Measurements from ENCODE around the gene NAV3. TPM values are rescaled to one million over a fixed set of nuclear protein-coding genes. Genes with fewer than 3 reads are reported as not detected.
A peak's percentile ranks its signal among the peaks of the same experiment; 100 is the strongest.

NAV3 gene
- total RNA-seq, 1 experiment from 2014 or later = 18.0 TPM

GRCh38 chr12:77915071-77915600 lies 84.4 kb downstream of the NAV3 start:
- H3K36me3 ChIP-seq (ENCODE audit: insufficient read depth, low read length, poor library complexity, severe bottlenecking) = no peaks in the 10 kb centered on the region
- H3K4me1 ChIP-seq (ENCODE audit: insufficient read depth, low read length, poor library complexity, severe bottlenecking) = peaks cover 41% of the 10 kb centered on the region
- no peaks in the 10 kb centered on the region for H3K9me3 ChIP-seq (ENCODE audit: low read depth, low read length, poor library complexity, severe bottlenecking)
- H3K4me3 ChIP-seq (ENCODE audit: low read depth, low read length, poor library complexity, severe bottlenecking) = no peak overlapping the region
- H3K27me3 ChIP-seq (replicated peaks; ENCODE audit: insufficient read depth, low read depth, low read length, poor library complexity) = no peaks in the 10 kb centered on the region
- ChIA-PET CTCF (no interaction called here), POLR2A (ENCODE audit: low non-redundant PET) (no interaction called here)
- intact Hi-C loops (cut with micrococcal nuclease; ENCODE audit: unreplicated experiment) = no loop called here
- TF ChIP-seq EZH2 (IDR thresholded peaks at IDR 0.05; ENCODE audit: borderline replicate concordance, low read depth, low read length, poor library complexity, severe bottlenecking) = no peak
- TF ChIP-seq, protein P1, sequence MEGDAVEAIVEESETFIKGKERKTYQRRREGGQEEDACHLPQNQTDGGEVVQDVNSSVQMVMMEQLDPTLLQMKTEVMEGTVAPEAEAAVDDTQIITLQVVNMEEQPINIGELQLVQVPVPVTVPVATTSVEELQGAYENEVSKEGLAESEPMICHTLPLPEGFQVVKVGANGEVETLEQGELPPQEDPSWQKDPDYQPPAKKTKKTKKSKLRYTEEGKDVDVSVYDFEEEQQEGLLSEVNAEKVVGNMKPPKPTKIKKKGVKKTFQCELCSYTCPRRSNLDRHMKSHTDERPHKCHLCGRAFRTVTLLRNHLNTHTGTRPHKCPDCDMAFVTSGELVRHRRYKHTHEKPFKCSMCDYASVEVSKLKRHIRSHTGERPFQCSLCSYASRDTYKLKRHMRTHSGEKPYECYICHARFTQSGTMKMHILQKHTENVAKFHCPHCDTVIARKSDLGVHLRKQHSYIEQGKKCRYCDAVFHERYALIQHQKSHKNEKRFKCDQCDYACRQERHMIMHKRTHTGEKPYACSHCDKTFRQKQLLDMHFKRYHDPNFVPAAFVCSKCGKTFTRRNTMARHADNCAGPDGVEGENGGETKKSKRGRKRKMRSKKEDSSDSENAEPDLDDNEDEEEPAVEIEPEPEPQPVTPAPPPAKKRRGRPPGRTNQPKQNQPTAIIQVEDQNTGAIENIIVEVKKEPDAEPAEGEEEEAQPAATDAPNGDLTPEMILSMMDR (conservative IDR thresholded peaks at IDR 0.05; ENCODE audit: low read depth, low read length) = no peak
- no peak overlapping the region for H3K27ac ChIP-seq (ENCODE audit: low read depth, low read length, poor library complexity, severe bottlenecking)
- DNase-seq (ENCODE audit: low spot score) = no peak
- no TSS peak for BruUV-seq (replicated peaks)

DNA sequence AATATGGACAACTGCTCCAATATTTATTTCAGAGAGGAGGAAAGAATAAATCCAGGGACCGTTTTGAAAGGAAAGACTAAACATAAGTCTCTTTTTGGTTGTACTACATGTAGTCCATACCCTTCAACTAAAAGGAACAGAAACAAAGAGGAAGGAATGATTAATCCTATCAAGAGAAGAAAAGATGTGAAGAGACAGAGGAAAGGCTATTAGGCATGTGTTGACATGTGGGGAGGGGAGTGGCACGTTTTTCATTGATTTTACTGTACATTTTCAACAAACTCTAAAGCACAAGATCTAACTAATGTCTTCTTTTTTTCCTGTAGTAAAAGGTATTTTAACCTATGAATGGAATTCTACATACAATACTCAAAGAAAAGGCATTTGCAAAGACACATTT lies 85.6 kb downstream of the NAV3 start:
- no peak overlapping the region for H3K27ac ChIP-seq (ENCODE audit: low read depth, low read length, poor library complexity, severe bottlenecking)
- POLR2A ChIA-PET (ENCODE audit: low non-redundant PET) = no interaction called here
- intact Hi-C loops (cut with micrococcal nuclease; ENCODE audit: unreplicated experiment) = no loop called here
- H3K4me1 ChIP-seq (ENCODE audit: insufficient read depth, low read length, poor library complexity, severe bottlenecking) = peaks cover 43% of the 10 kb centered on the region
- no peaks in the 10 kb centered on the region for H3K36me3 ChIP-seq (ENCODE audit: insufficient read depth, low read length, poor library complexity, severe bottlenecking)
- no peaks in the 10 kb centered on the region for H3K27me3 ChIP-seq (replicated peaks; ENCODE audit: insufficient read depth, low read depth, low read length, poor library complexity)
- no peak for TF ChIP-seq EZH2 (IDR thresholded peaks at IDR 0.05; ENCODE audit: borderline replicate concordance, low read depth, low read length, poor library complexity, severe bottlenecking)
- TF ChIP-seq, protein P1 (conservative IDR thresholded peaks at IDR 0.05; ENCODE audit: low read depth, low read length) = no peak
- no peaks in the 10 kb centered on the region for H3K9me3 ChIP-seq (ENCODE audit: low read depth, low read length, poor library complexity, severe bottlenecking)
- CTCF ChIA-PET = no interaction called here
- DNase-seq (ENCODE audit: low spot score) = peak; percentile 26
- no peak overlapping the region for H3K4me3 ChIP-seq (ENCODE audit: low read depth, low read length, poor library complexity, severe bottlenecking)
- no TSS peak for BruUV-seq (replicated peaks)

GRCh38 chr12:77918046-77918445 lies 87.4 kb downstream of the NAV3 start:
- no peaks in the 10 kb centered on the region for H3K27me3 ChIP-seq (replicated peaks; ENCODE audit: insufficient read depth, low read depth, low read length, poor library complexity)
- intact Hi-C loops (cut with micrococcal nuclease; ENCODE audit: unreplicated experiment) = no loop called here
- H3K4me3 ChIP-seq (ENCODE audit: low read depth, low read length, poor library complexity, severe bottlenecking) = no peak overlapping the region
- POLR2A ChIA-PET (ENCODE audit: low non-redundant PET) = no interaction called here
- BruUV-seq (replicated peaks) = no TSS peak
- CTCF ChIA-PET = no interaction called here
- no peak overlapping the region for H3K27ac ChIP-seq (ENCODE audit: low read depth, low read length, poor library complexity, severe bottlenecking)
- no peak for TF ChIP-seq EZH2 (IDR thresholded peaks at IDR 0.05; ENCODE audit: borderline replicate concordance, low read depth, low read length, poor library complexity, severe bottlenecking)
- TF ChIP-seq, protein P1 (conservative IDR thresholded peaks at IDR 0.05; ENCODE audit: low read depth, low read length) = no peak
- H3K36me3 ChIP-seq (ENCODE audit: insufficient read depth, low read length, poor library complexity, severe bottlenecking) = no peaks in the 10 kb centered on the region
- DNase-seq (ENCODE audit: low spot score) = no peak
- peaks cover 43% of the 10 kb centered on the region for H3K4me1 ChIP-seq (ENCODE audit: insufficient read depth, low read length, poor library complexity, severe bottlenecking)
- no peaks in the 10 kb centered on the region for H3K9me3 ChIP-seq (ENCODE audit: low read depth, low read length, poor library complexity, severe bottlenecking)

All from A673 (cell line).